Thyroid gland (tissue), 4 donors: ENCODE data around the gene MOCOS.

Experiments
- CTCF ChIP-seq, 6 experiments: fragments of 200-600 bp in 3 of 6; fragments of 450-650 bp in 3 of 6; sonication (generic) in 3 of 6; IDR thresholded peaks; one replicate each; pipeline ENCODE4 v1.5.1; 2016 to 2019; ENCODE audit warnings: antibody characterized with exemption in 6 of 6, mild to moderate bottlenecking in 2 of 6, inconsistent platforms in 1 of 6, moderate library complexity in 1 of 6
- POLR2A ChIP-seq, 2 donors: fragments of 450-650 bp; IDR thresholded peaks; one replicate each; pipeline ENCODE4 v1.6.1; 2017; ENCODE audit warnings: antibody characterized with exemption in 2 of 2, mild to moderate bottlenecking in 2 of 2, moderate library complexity in 1 of 2

DNA sequence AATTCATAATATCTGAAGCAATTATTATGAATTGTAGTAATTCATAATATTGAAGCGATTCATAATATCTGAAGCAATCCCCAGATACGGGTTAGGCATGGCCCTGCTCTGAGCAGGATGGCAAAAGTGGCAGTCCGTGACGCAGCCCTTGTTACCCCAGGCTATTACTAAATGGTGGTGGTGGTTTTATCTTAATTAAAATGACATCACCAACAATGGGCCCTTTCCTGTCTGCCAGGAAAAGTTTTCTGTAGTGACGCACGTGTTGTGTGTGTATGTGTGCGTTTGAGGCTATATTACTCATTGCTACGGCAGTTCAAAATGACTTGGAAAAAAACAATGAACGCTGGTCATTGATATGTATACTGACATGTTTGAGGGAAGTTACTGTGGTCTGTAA, 10.6 kb upstream of the MOCOS start:
- TF ChIP-seq CTCF (IDR thresholded peaks at IDR 0.05) (no peak), POLR2A (IDR thresholded peaks at IDR 0.05) (no peak)
